GM21723 (cell line): ENCODE measurements around the gene AAGAB.
"Not testable (repeated sequence)": the region's sequence is repeated elsewhere in the genome, so short reads cannot be mapped to it uniquely, and the experiment has no call there.

ENCODE experiments used
- ATAC-seq: cut with Tn5 transposase; IDR thresholded peaks from one replicate; pipeline ENCODE4 v1.9.1; 2021; ENCODE audit warnings: mild to moderate bottlenecking, moderate library complexity; ENCODE audit not compliant: unreplicated experiment

Gene AAGAB

DNA sequence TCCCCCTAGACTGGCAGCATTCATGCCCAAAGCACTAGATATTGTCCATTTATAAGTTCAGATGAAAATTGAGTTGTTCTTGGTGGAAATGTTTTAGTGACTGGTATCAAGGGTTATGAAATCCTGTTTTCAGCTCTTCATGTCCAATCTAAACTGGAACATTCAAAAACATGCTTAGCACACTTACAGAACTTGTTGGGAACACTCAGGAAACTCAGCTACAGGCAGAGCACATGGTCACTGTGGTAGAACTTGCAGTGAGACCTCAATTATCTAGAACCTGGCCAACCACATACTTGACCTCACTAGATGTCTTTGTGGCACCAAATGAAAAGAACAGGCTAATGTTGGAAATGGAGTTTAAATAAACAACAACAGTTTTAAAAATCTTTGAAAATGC is 100.2 kb downstream of the AAGAB start:
- ATAC-seq, result no peak

DNA sequence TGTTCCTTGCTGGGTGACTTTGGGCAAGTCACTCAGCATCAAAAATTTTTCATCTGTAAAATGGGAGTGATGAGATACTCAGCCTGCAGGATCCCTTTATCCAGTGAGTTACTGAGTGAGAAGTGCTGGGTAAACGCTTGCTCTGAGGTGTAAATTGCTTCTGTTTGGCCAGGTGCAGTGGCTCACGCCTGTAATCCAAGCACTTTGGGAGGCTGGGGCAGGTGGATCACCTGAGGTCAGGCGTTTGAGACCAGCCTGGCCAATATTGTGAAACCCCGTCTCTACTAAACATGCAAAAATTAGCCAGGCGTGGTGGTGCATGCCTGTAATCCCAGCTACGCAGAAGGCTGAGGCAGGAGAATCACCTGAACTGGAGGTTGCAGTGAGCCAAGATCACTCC is 101.4 kb downstream of the AAGAB start:
- not testable (repeated sequence) for ATAC-seq

GRCh38 chr15:67152429-67152828 is 102.0 kb downstream of the AAGAB start:
- no peak for ATAC-seq
